Jurkat, Clone E6-1 (cell line): ENCODE measurements around the gene NFE2L1.
"Not testable (repeated sequence)": the region's sequence is repeated elsewhere in the genome, so short reads cannot be mapped to it uniquely, and the experiment has no call there.

Experiments used
- DNase-seq: peaks from one replicate; pipeline ENCODE4 v3.0.0-alpha.2; 2011; ENCODE audit warnings: low read depth, low spot score
- H3K4me3 ChIP-seq: 2 replicates; pipeline ENCODE4 v1.5.1; 2011; ENCODE audit warnings: mild to moderate bottlenecking, low read length, control low read depth, moderate library complexity

NFE2L1 gene

DNA sequence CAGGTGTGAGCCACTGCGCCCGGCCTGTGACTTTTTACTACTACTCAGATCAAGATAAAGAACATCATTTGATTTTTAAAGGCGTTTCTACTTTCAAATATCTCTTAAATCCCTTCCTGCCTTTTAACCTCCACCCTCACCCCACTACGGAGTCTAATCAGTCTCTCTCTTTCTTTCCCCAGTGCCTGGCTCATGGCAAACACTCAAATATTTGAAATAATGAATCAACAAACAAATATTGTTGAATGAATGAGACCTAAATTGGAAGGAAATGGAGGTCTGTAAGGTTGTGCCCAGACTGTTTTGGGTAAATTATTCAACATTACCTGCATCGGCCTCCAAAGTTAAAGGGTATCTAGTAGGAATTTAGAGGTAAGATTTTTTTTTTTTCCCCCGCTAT, 25.3 kb upstream of the NFE2L1 start:
- DNase-seq, result no peak
- H3K4me3 ChIP-seq, result no peak overlapping the region

DNA sequence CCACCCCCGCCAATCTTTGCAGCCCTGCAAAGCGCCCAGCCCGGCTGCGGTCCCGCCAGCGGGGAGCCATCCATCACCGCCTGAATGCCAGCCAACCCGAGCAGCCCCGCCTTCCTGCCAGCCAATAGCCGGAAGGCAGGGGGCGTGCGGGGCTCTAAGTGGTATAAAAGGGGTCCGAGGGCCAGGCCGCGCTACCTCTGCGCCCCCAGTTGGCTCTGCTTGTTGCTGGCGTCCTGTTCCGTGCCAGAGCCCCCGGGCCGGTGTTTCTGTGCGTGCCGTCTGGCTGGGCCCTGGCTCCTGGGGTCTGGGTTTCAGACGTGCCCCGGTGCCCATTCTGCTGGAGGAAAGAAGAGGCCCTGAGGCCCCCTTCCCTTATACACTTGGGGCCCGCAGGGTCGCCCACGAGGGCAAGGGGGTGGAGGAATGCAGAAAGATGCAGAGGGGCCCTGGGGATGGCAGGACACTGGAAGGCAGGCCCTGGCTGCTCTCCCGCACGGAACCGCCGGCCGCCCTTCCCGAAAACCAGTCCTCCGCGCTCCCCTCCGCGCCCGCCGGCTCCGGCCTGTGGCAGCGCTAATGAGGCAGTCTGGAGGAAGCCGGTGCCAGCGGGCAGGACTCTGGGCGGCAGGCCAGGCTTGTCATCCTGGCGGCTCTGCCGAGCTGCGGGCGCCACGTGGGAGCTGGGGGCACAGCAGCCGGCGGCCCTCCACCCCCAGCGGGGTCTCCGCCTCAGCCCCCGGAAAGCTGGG, 24.6 kb upstream of the NFE2L1 start:
- DNase-seq, result no peak
- H3K4me3 ChIP-seq, result peak overlapping the region; percentile 55

DNA sequence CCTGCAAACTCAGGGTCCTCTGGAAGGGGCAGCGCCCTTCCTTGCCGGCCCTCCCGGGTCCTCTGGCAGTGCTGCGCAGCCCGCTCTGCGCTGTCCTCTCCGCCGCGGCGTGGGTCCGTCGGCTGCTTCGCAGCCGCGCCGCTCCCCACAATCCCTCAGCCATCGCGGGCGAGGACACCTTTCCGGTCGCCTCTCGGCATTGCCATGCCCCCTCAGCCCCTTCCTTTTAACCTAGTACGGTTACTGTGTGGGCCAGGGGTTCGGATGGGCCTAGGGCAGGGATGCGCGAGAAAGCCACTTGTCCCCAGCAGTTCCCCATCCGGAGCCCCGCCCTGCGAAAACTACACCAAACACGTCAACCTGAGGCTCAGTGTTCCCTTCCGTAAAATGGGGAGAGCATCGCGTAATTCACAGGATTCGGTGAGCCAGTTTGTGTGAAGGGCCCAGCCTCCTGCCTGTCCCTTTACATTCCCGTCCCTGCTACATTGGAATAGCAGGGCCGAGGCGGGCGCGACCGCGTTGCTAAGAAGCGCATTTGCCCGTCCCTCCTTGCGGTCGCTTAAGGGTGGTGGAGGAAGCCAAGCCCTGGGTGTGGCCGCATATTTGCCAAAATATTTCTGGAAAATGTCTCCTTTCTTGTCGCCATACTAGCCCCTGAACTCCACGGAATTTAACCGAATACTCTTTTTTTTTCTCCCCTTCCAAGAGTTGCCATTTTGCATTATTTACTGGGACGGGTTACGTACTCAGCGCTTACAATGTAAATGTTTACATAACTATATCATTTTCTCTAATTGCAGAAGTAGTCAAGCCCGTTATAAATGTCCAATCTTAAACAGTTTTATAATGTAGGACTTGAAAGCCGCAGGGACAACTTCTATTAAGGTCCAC, 23.8 kb upstream of the NFE2L1 start:
- DNase-seq, result no peak

GRCh38 chr17:48025040-48025903, 22.9 kb upstream of the NFE2L1 start:
- DNase-seq, result peak; percentile 95
- peak overlapping the region; percentile 58 for H3K4me3 ChIP-seq

More for the DNA sequence above, 23.8 kb upstream of the NFE2L1 start:
- H3K4me3 ChIP-seq, result peak overlapping the region; percentile 55

- no peak for DNase-seq
- H3K4me3 ChIP-seq, result no peak overlapping the region
Measured at GRCh38 chr17:48025904-48026501, 22.2 kb upstream of the NFE2L1 start.

- DNase-seq, result peak; percentile 64
- no peak overlapping the region for H3K4me3 ChIP-seq
Measured at GRCh38 chr17:48026502-48027321, 21.4 kb upstream of the NFE2L1 start.

DNA sequence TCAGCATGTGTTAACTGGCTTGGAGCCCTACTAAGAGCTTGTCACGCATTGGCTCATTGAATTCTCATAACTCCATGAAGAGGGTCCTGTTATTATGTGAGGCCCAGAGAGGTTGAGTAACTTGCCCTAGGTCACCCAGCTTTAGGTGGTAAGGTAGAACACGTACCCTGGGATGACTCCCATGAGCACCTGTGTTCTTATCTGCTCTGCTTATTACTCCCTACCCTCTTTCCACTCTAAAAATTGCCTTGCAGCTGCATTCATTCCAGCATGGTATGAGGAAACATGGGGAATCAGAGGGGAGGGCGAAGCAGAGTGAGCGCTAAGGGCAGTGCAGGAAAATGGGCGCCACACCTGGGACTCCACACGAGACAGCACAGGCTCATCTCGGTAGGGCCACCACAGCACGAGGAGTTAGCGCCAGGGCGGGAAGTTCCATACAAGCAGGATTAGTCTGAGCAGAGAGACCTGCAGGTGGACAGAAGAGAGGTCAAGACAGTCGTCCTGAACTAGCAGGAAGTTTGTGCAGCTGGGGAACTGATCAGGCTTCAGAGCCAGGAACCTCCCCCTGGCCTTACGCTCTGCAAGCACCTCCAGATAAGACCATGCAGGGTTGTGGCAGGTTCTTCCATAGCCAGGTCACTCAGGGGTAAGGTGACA, 20.7 kb upstream of the NFE2L1 start:
- DNase-seq, result no peak
- no peak overlapping the region for H3K4me3 ChIP-seq

GRCh38 chr17:48028736-48029135, 19.4 kb upstream of the NFE2L1 start:
- H3K4me3 ChIP-seq, result no peak overlapping the region
- DNase-seq, result no peak

- no peak overlapping the region for H3K4me3 ChIP-seq
- DNase-seq, result no peak
Measured at GRCh38 chr17:48030531-48030930, 17.6 kb upstream of the NFE2L1 start.

DNA sequence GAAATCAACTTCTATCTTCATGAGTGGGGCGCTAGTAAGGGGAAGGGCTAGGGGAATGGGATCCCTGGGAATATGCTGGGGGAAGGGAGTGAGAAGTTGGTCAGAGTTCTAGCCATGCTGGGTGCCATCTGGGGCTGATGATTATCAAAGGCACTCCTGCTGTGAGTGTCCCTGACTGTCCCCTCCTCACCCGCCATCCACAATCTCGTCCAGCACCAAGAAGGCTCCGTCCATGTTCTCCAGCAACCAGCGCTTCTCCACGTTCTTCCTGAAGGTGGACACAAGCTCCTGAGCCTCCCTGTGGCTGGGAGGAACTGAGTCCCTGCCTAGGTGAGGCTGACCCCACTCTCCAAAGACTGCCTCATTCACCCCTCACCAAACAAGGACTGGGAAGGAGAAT, 16.2 kb upstream of the NFE2L1 start:
- DNase-seq, result no peak
- no peak overlapping the region for H3K4me3 ChIP-seq

- DNase-seq, H3K4me3 ChIP-seq: not testable (repeated sequence)
Measured at GRCh38 chr17:48034734-48035133, 13.4 kb upstream of the NFE2L1 start.

DNA sequence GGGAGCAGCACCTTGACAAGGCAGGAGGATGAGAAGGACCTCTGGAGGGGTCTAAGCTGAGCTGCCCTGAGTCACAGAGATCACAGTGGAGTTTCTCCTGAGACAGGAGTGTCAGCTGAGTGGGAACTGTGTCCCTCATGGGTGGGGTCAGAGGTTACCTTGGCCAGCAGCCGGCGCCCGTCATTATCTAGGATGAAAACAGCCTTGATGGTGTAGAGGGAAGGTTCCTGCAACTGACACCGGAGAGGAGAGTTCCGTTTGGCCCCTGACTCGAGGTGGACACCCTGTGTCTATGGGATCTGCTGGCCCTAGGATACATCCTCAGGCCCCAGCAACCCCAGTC, 11.5 kb upstream of the NFE2L1 start:
- no peak for DNase-seq
- H3K4me3 ChIP-seq, result no peak overlapping the region

GRCh38 chr17:48037036-48037837, 10.9 kb upstream of the NFE2L1 start, which contains the start of gene COPZ2:
COPZ2 (minus strand) TSS chr17:48037797; CDS start chr17:48037777, 20 bp downstream.
- H3K4me3 ChIP-seq, result no peak within 1 kb of the TSS
- DNase-seq, result no peak

GRCh38 chr17:48037838-48038323, 10.3 kb upstream of the NFE2L1 start:
- DNase-seq, result no peak
- no peak overlapping the region for H3K4me3 ChIP-seq

DNA sequence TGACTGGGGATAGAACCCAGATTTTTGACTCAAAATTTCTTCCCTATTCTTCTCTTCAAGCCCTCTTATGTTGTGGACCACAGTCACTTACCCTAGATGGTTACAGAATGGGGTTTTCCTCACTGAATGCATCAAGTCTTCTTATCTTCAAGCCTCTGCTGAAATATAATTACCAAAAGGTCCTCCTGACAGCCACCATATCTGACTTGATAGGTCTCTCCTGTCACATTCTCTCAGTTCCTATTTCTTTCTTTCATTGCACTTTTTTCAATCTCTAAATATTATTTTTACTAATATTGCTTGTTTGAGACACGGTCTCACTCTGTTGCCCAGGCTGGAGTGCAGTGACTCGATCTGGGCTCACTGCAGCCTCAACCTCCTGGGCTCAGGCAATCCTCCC, 9.5 kb upstream of the NFE2L1 start:
- no peak overlapping the region for H3K4me3 ChIP-seq
- no peak for DNase-seq

GRCh38 chr17:48043176-48043575, 5.0 kb upstream of the NFE2L1 start:
- H3K4me3 ChIP-seq, result no peak overlapping the region
- no peak for DNase-seq

DNA sequence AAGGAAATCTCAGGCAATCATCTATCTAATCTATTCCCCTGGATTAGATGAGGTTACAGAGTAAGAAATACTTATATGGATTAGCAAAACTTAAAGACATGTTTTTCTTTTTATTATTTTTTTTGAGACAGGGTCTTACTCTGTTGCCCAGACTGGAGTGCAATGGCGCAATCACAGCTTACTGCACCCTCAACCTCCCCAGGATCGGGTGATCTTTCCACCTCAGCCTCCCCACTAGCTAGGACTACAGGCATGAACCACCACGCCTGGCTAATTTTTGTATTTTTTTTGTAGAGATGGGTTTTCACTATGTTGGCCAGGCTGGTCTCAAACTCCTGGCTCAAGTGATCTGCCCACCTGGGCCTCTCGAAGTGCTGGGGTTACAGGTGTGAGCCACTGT, 3.3 kb upstream of the NFE2L1 start:
- no peak overlapping the region for H3K4me3 ChIP-seq

More for the DNA sequence above, 3.3 kb upstream of the NFE2L1 start:
- DNase-seq, result no peak
